Measurements from ENCODE around the gene CPAMD8.

DNA sequence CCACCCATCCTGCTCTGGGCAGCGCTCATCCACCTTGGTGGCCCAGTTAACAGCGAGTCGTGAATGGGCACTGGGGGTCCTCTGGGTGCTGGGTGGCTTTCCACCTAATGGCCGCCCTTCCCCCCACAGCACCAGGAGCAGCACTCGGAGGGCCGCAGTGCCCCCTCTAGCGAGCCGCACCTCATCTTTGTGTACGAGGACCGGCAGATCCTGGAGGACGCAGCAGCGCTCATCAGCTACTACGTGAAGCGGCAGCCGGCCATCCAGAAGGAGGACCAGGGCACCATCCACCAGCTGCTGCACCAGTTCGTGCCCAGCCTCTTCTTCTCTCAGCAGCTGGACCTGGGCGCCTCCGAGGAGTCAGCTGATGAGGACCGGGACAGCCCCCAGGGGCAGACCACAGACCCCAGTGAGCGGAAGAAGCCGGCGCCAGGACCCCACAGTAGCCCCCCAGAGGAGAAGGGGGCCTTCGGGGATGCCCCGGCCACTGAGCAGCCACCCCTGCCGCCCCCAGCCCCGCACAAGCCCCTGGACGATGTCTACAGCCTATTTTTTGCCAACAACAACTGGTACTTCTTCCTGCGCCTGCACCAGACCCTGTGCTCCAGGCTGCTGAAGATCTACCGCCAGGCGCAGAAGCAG is 157.2 kb downstream of the CPAMD8 start:
- TF ChIP-seq POLR2A (IDR thresholded peaks at IDR 0.05) = no peak
- TF ChIP-seq, protein P1, sequence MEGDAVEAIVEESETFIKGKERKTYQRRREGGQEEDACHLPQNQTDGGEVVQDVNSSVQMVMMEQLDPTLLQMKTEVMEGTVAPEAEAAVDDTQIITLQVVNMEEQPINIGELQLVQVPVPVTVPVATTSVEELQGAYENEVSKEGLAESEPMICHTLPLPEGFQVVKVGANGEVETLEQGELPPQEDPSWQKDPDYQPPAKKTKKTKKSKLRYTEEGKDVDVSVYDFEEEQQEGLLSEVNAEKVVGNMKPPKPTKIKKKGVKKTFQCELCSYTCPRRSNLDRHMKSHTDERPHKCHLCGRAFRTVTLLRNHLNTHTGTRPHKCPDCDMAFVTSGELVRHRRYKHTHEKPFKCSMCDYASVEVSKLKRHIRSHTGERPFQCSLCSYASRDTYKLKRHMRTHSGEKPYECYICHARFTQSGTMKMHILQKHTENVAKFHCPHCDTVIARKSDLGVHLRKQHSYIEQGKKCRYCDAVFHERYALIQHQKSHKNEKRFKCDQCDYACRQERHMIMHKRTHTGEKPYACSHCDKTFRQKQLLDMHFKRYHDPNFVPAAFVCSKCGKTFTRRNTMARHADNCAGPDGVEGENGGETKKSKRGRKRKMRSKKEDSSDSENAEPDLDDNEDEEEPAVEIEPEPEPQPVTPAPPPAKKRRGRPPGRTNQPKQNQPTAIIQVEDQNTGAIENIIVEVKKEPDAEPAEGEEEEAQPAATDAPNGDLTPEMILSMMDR (IDR thresholded peaks at IDR 0.05 in 4 of 5, conservative IDR thresholded peaks at IDR 0.05 in 1 of 5) = no peak
